NT2/D1 (cell line): Measurements from ENCODE around the gene GAL3ST3.

Experiments
- SUZ12 ChIP-seq: IDR thresholded peaks from 2 replicates; pipeline ENCODE4 v1.6.1; 2011; ENCODE audit not compliant: insufficient read length, insufficient read depth; ENCODE audit errors: extremely low read depth
- YY1 ChIP-seq: IDR thresholded peaks from 2 replicates; pipeline ENCODE4 v1.6.1; 2011; ENCODE audit not compliant: insufficient read length, insufficient read depth
- ZNF274 ChIP-seq: IDR thresholded peaks from 2 replicates; pipeline ENCODE4 v1.6.1; 2011; ENCODE audit warnings: mild to moderate bottlenecking, low read depth, low read length

DNA sequence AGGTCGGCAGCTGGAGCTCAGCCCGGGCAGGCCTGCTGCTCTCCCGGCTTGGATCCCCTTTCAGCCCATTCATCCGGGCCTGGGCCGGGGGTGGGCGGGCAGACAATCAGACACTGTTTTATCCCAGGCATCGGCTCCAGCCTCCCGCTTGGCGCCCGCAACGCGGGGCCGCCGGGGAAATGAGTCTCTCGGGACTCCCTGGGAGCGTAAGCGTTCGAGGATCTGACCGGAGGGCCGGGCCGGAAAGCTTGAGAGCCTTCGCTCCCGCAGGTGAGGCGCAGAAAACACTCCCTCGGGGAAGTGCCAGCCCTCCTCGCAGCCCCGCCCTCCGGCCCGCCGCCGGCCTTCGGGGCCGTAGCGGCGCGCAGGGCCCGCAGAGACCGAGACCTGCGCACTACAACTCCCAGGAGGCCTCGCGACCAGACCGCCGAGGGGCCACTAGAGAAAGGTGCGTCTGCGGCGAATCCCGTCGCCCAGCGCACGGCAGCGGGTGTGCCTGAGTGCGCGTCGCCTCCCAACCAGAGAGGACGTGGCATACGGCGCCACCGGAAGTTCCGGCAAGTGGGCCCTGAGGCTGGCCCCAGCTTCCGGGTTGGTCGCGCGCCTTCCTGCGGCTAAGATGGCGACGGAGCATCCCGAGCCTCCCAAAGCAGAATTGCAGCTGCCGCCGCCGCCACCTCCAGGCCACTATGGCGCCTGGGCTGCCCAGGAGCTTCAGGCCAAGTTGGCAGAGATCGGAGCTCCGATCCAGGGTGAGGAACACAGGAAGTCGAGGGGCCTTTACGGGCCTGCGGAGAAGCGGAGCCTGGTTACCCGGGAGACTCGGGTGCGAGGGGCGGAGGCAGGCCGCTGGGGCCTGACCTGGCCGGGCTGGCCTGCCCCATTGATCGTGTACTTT, 3.1 kb upstream of the GAL3ST3 start, which contains the start of gene SF3B2:
- TF ChIP-seq SUZ12: no peak
- peak; percentile 56 for TF ChIP-seq YY1
- no peak for TF ChIP-seq ZNF274
